Thyroid gland (tissue), 4 donors: ENCODE results near the gene ERI2. TPM values are rescaled to one million over a fixed set of nuclear protein-coding genes. Genes with fewer than 3 reads are reported as not detected.

Experiments
- DNase-seq, 2 donors: peaks; one replicate each; pipeline ENCODE4 v3.0.0-alpha.2; 2019
- H3K27ac ChIP-seq, 3 donors: fragments of 200-600 bp; sonication (generic); 1 replicate in 2 of 3; 2 replicates in 1 of 3; pipeline ENCODE4 v1.5.1; 2016 to 2019; ENCODE audit warnings: mild to moderate bottlenecking in 1 of 3, moderate library complexity in 1 of 3
- H3K27me3 ChIP-seq: fragments of 200-600 bp; sonication (generic); one replicate; pipeline ENCODE4 v1.5.1; 2019
- H3K36me3 ChIP-seq, 2 donors: fragments of 200-600 bp; sonication (generic); one replicate each; pipeline ENCODE4 v1.5.1; 2016 to 2019
- H3K4me1 ChIP-seq, 2 donors: fragments of 200-600 bp; sonication (generic); one replicate each; pipeline ENCODE4 v1.5.1; 2017 to 2019
- H3K4me3 ChIP-seq, 3 donors: fragments of 200-600 bp; sonication (generic); replicated peaks in 1 of 3; 1 replicate in 2 of 3; 2 replicates in 1 of 3; pipeline ENCODE4 v1.5.1; 2016; ENCODE audit warnings: mild to moderate bottlenecking in 1 of 3
- H3K9me3 ChIP-seq: fragments of 200-600 bp; sonication (generic); one replicate; pipeline ENCODE4 v1.5.1; 2017
- CTCF ChIP-seq, 6 experiments: fragments of 200-600 bp in 3 of 6; fragments of 450-650 bp in 3 of 6; sonication (generic) in 3 of 6; IDR thresholded peaks; one replicate each; pipeline ENCODE4 v1.5.1; 2016 to 2019; ENCODE audit warnings: antibody characterized with exemption in 6 of 6, mild to moderate bottlenecking in 2 of 6, inconsistent platforms in 1 of 6, moderate library complexity in 1 of 6
- POLR2A ChIP-seq, 2 donors: fragments of 450-650 bp; IDR thresholded peaks; one replicate each; pipeline ENCODE4 v1.6.1; 2017; ENCODE audit warnings: antibody characterized with exemption in 2 of 2, mild to moderate bottlenecking in 2 of 2, moderate library complexity in 1 of 2
- WGBS, 2 donors: methylation state at CpG; one replicate each; pipeline ENCODE4 v1.1.5; 2017; 5-methylcytosine and 5-hydroxymethylcytosine counted together
- intact Hi-C: fragments of 100-400 bp; cut with DNase I; formaldehyde crosslinking; loops from one replicate; pipeline ENCODE4 v1.15.1; 2023
- total RNA-seq, 4 donors: library from RNA; depleted of rRNA; stranded (reverse); fragments of >200 nt; gene quantifications; one replicate each; pipeline ENCODE4 v1.2.3, GENCODE V29; 2016

Gene ERI2
- total RNA-seq, 4 donors from 2014 or later, result 22.2 to 31.4 (median 25.3) TPM

DNA sequence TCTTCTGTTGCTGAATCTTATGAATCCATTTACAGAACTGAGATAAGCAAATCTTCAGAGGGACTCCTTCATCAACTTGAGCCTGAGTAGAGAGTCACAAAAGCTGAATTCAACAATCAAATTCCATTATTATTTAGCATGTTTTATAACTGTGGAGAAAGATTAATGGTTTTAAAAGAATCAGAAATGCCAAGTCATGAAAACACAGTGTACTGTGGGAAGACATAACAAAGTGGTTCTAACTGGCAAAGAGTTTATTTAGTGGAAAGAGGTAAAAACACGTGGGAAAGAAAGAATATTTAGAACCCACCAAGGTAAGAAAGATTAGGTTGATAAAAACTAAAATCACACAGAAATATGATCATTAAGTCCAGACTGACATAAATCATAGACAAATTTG, 5.0 kb downstream of the ERI2 start:
- no peak overlapping the region for H3K27ac ChIP-seq
- TF ChIP-seq CTCF (IDR thresholded peaks at IDR 0.05) (no peak), POLR2A (IDR thresholded peaks at IDR 0.05) (no peak)
- H3K9me3 ChIP-seq, result no peaks in the 10 kb centered on the region
- peaks cover 3 to 6% of the 10 kb centered on the region in 2 donors for H3K36me3 ChIP-seq
- DNase-seq, result no peak
- H3K27me3 ChIP-seq, result no peaks in the 10 kb centered on the region
- H3K4me3 ChIP-seq, result no peak overlapping the region
- H3K4me1 ChIP-seq, result peaks cover 0 to 6% of the 10 kb centered on the region in 2 donors
- WGBS, 2 donors, result 62 to 69% methylated on average over 1 of the region's 1 CpG
- intact Hi-C loops, result no loop called here

DNA sequence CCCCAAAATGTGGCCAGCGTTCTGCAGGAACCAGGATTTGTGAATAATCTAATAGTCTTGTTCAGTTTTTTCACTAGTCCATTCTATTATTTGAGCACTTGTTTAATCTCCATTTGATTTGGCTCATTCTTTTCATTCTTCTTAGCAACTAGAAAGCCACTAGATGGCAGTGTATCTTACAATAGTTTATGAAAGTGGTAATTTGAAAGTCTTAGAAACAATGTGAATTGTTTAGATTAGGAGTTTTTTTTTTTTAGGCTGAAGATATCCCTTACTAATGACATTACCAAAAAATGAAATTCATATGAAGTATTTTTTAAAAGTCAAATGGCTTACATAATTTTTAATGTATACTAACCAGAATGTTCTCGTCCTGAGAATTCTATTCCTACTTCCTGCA, 6.7 kb downstream of the ERI2 start:
- TF ChIP-seq POLR2A (IDR thresholded peaks at IDR 0.05) (no peak), CTCF (IDR thresholded peaks at IDR 0.05) (peak in 5 of 6 experiments; percentile 8 to 62 (median 53))
- no peak for DNase-seq
- 60 to 69% methylated on average over 2 of the region's 2 CpGs for WGBS, 2 donors
- Histone ChIP-seq H3K27me3 (no peaks in the 10 kb centered on the region), H3K4me3 (no peak overlapping the region), H3K4me1 (no peaks in the 10 kb centered on the region), H3K36me3 (peaks cover 3 to 6% of the 10 kb centered on the region in 2 donors), H3K9me3 (no peaks in the 10 kb centered on the region), H3K27ac (no peak overlapping the region)
- intact Hi-C loops, result no loop called here

- Histone ChIP-seq H3K27ac (no peak overlapping the region), H3K27me3 (no peaks in the 10 kb centered on the region), H3K4me3 (no peak overlapping the region), H3K9me3 (no peaks in the 10 kb centered on the region), H3K4me1 (no peaks in the 10 kb centered on the region), H3K36me3 (peaks cover 3 to 6% of the 10 kb centered on the region in 2 donors)
- no peak for DNase-seq
- intact Hi-C loops, result no loop called here
- TF ChIP-seq POLR2A (IDR thresholded peaks at IDR 0.05) (no peak), CTCF (IDR thresholded peaks at IDR 0.05) (no peak)
- 86 to 92% methylated on average over 2 of the region's 2 CpGs for WGBS, 2 donors
Measured at GRCh38 chr16:20798364-20798763, 7.9 kb downstream of the ERI2 start.

DNA sequence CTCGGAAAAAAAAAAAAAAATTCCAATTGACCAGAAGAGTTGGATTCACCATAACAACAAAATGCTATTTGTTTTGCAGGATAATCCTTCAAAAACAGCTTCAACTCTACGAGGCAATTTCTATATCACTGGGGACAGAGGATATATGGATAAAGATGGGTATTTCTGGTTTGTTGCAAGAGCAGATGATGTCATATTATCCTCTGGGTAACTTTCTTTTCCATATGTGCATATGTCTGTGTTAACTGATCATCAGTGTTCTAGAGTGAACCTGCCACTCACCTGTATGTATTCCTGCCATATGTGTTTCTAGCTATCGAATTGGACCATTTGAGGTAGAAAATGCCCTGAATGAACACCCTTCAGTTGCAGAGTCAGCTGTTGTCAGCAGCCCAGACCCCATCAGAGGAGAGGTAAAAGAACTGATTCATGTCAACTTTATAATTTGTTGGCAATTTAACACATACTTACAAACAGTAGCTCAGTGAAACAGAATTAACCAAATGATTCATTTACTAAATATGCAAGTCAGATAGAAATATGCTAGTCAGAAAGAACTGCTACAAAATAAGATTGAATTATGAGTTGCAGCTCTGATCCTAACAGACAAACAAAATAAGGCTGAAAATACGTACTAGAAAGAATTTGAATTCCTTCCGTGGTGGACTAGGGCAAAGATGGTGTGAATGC, 14.2 kb downstream of the ERI2 start:
- intact Hi-C loops, result no loop called here
- no peaks in the 10 kb centered on the region for H3K4me1 ChIP-seq
- no peak for DNase-seq
- H3K4me3 ChIP-seq, result no peak overlapping the region
- 85 to 91% methylated on average over 5 of the region's 5 CpGs for WGBS, 2 donors
- no peaks in the 10 kb centered on the region for H3K9me3 ChIP-seq
- no peak overlapping the region for H3K27ac ChIP-seq
- TF ChIP-seq CTCF (IDR thresholded peaks at IDR 0.05) (no peak), POLR2A (IDR thresholded peaks at IDR 0.05) (no peak)
- H3K36me3 ChIP-seq, result peaks cover 0 to 3% of the 10 kb centered on the region in 2 donors
- H3K27me3 ChIP-seq, result no peaks in the 10 kb centered on the region

DNA sequence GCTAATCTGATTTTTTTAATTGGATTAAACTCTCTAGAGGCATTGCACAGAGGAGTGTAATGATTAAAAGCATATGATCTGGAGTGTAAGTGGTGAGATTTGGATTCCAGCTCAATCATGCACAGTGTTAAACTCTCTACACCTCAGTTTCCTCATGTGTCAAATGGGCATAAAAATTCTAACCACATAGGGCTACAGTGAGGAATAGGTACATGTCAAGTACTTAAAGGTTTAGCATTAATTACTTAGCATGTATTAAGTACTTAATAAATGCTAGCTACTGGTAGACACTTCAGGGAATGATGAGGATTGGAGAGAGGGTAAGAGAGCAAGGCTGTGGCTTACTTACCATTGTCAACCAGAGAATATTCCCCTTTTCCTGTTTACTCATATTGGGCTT, 17.1 kb downstream of the ERI2 start:
- Histone ChIP-seq H3K27me3 (no peaks in the 10 kb centered on the region), H3K27ac (no peak overlapping the region), H3K4me3 (no peak overlapping the region), H3K4me1 (no peaks in the 10 kb centered on the region), H3K36me3 (no peaks in the 10 kb centered on the region), H3K9me3 (no peaks in the 10 kb centered on the region)
- intact Hi-C loops, result no loop called here
- no peak for TF ChIP-seq CTCF (IDR thresholded peaks at IDR 0.05)
- no peak for TF ChIP-seq POLR2A (IDR thresholded peaks at IDR 0.05)
- DNase-seq, result no peak
